Neural crest cell (in vitro differentiated cells): ENCODE measurements around the gene NEK10. TPM values are rescaled to one million over a fixed set of nuclear protein-coding genes. Genes with fewer than 3 reads are reported as not detected.

Source experiments
- DNase-seq: peaks from one replicate; pipeline ENCODE4 v3.0.0; 2021; ENCODE audit warnings: low read depth, mixed read lengths, low spot score
- H3K27ac Mint-ChIP-seq: one replicate; pipeline ENCODE4 v1.8.0; 2021; ENCODE audit warnings: mild to moderate bottlenecking, mixed read lengths; ENCODE audit not compliant: unreplicated experiment
- H3K27me3 Mint-ChIP-seq: 2 replicates; pipeline ENCODE4 v1.8.0; 2021; ENCODE audit warnings: low read depth, mild to moderate bottlenecking, mixed read lengths
- H3K36me3 Mint-ChIP-seq: 2 replicates; pipeline ENCODE4 v1.8.0; 2021; ENCODE audit warnings: low read depth, mild to moderate bottlenecking, mixed read lengths
- H3K4me1 Mint-ChIP-seq: 2 replicates; pipeline ENCODE4 v1.8.0; 2021; ENCODE audit warnings: mixed read lengths
- H3K4me3 Mint-ChIP-seq: one replicate; pipeline ENCODE4 v1.8.0; 2021; ENCODE audit warnings: mild to moderate bottlenecking, mixed read lengths
- H3K9me3 Mint-ChIP-seq: 2 replicates; pipeline ENCODE4 v1.8.0; 2021; ENCODE audit warnings: mixed read lengths
- total RNA-seq: library from RNA; stranded (reverse); gene quantifications from 2 replicates; pipeline ENCODE4 v1.2.1, GENCODE V29; 2021
- TF ChIP-seq, protein P1 (sequence below): fragments of 200-600 bp; sonication (generic); conservative IDR thresholded peaks from 2 replicates; pipeline ENCODE4 v1.5.0; 2021; ENCODE audit warnings: antibody characterized with exemption, mild to moderate bottlenecking

NEK10 gene
- total RNA-seq, 1 donor from 2014 or later: 2.7 TPM

DNA sequence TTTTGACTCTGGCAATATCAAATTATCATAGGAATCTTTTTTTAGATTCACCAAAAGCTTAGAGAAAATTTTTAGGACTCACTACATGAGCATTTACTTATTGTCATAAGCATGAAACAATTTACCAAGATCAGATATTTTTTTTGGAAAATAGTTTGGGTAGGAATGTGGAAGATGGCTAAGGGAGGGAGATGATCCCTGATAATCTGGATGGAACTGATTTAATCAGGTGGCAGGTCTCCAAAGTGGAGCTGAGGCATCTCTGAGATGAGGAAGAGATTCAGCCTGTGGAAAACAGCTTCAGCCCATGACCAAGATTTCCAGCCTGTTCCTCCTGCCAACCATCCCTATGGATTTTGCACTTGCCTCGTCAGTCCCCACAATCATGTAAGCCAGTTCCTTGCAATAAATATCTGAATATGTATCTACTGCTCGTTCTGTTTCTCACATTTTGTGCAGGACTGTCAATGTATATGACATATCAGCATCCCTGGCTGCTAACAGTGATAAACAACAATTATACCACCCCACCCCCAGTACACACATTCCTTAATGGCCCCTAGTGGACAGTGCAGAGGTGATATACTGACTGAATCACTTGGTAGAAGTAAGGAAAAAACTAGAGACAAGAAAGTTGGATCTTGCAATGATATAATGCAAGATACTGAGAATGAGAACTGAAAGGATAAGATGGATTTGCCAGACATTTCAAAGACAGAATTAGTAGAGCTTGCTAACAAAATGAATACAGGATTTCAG lies 183.8 kb downstream of the NEK10 start:
- Mint-ChIP-seq H3K4me3 (no peak overlapping the region), H3K27me3 (no peaks in the 10 kb centered on the region), H3K9me3 (no peaks in the 10 kb centered on the region), H3K36me3 (no peaks in the 10 kb centered on the region), H3K4me1 (no peaks in the 10 kb centered on the region), H3K27ac (no peak overlapping the region)
- DNase-seq: no peak
- TF ChIP-seq, protein P1, sequence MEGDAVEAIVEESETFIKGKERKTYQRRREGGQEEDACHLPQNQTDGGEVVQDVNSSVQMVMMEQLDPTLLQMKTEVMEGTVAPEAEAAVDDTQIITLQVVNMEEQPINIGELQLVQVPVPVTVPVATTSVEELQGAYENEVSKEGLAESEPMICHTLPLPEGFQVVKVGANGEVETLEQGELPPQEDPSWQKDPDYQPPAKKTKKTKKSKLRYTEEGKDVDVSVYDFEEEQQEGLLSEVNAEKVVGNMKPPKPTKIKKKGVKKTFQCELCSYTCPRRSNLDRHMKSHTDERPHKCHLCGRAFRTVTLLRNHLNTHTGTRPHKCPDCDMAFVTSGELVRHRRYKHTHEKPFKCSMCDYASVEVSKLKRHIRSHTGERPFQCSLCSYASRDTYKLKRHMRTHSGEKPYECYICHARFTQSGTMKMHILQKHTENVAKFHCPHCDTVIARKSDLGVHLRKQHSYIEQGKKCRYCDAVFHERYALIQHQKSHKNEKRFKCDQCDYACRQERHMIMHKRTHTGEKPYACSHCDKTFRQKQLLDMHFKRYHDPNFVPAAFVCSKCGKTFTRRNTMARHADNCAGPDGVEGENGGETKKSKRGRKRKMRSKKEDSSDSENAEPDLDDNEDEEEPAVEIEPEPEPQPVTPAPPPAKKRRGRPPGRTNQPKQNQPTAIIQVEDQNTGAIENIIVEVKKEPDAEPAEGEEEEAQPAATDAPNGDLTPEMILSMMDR: no peak

DNA sequence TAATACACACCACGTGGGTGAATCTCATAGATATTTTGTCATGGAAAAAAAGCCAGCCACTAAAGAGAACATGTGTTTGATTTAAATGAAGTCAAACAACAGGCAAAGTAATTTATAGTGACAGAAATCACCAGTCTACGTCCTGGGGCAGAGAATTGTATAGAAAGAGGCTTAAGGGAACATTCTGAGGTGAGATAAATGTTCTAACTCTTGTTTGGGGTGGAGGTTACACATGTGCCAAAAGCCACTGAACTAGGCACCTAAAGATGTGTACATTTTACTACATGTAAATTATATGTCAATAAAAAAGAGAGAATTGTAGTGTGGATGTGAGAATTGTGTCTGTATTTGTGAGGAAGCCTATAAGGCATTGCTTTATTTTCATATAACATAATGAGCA lies 184.9 kb downstream of the NEK10 start:
- no peaks in the 10 kb centered on the region for H3K9me3 Mint-ChIP-seq
- no peaks in the 10 kb centered on the region for H3K27me3 Mint-ChIP-seq
- no peak overlapping the region for H3K27ac Mint-ChIP-seq
- TF ChIP-seq, protein P1: no peak
- DNase-seq: no peak
- no peak overlapping the region for H3K4me3 Mint-ChIP-seq
- H3K36me3 Mint-ChIP-seq: no peaks in the 10 kb centered on the region
- no peaks in the 10 kb centered on the region for H3K4me1 Mint-ChIP-seq

DNA sequence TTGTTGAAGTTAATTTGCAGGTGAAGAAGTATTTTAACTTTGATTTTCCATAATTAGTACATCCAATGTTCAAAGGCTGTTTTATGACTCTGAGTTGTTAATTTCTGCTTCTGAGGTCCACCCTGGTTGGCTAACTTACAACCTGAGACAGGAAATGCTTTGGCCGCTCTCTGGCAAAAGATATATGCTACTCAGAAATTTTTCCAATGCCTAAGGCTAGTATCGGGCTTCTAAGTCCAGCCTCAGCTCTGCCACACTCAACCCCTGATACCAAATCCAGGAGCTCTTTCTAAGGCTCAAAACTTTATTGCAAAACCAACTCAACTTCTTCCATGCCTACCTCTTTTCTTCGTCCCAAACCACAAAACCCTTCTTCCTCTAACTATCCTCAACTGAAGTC lies 192.9 kb downstream of the NEK10 start:
- no peak overlapping the region for H3K4me3 Mint-ChIP-seq
- no peak for DNase-seq
- TF ChIP-seq, protein P1: no peak
- no peaks in the 10 kb centered on the region for H3K9me3 Mint-ChIP-seq
- H3K4me1 Mint-ChIP-seq: no peaks in the 10 kb centered on the region
- no peaks in the 10 kb centered on the region for H3K27me3 Mint-ChIP-seq
- no peak overlapping the region for H3K27ac Mint-ChIP-seq
- H3K36me3 Mint-ChIP-seq: no peaks in the 10 kb centered on the region

DNA sequence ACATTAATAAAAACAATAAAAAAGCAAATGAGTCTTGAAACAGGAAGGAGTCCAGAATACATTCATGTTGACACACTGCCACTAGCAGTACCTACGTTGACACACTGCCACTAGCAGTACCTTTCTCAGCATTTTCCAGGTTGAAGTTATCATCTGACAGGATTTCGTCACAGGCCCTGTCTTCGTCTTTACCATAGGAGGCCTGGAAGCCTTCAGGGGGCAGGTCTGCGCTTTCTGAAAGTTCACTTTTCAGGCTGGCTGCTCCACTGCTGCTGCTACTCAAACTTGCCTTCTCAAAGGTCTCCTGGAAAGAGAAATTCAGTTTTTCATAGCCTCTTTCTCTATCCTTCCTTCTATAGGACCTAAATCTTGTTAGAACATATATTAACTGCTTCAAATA lies 194.7 kb downstream of the NEK10 start:
- Mint-ChIP-seq H3K36me3 (no peaks in the 10 kb centered on the region), H3K27me3 (no peaks in the 10 kb centered on the region), H3K27ac (no peak overlapping the region), H3K4me1 (no peaks in the 10 kb centered on the region), H3K4me3 (no peak overlapping the region), H3K9me3 (no peaks in the 10 kb centered on the region)
- TF ChIP-seq, protein P1: no peak
- DNase-seq: no peak

DNA sequence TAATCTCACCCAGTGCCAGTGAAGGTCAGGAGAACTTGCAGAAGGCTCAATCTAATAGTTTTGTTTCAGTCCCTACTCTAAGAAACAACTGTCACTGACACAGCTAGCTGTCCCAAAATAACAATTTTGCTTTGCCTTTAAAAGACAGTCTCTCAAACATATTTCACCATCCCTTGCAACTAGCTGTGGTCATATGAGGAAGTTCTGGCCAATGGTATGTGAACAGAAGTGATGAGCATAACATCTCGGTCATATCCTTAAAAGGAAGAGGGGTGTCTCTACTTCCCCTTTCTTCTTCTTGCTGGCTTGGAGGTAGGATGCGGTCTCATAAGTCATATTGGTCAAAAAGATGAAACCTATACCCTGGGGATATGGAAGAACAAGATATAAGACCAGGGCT lies 198.1 kb downstream of the NEK10 start:
- DNase-seq: no peak
- H3K4me3 Mint-ChIP-seq: no peak overlapping the region

More for the DNA sequence above, 198.1 kb downstream of the NEK10 start:
- TF ChIP-seq, protein P1: no peak
- no peaks in the 10 kb centered on the region for H3K27me3 Mint-ChIP-seq
- H3K9me3 Mint-ChIP-seq: no peaks in the 10 kb centered on the region
- H3K36me3 Mint-ChIP-seq: no peaks in the 10 kb centered on the region
- H3K27ac Mint-ChIP-seq: no peak overlapping the region
- H3K4me1 Mint-ChIP-seq: no peaks in the 10 kb centered on the region
